ENCODE data around the gene COX7A1.

GRCh38 chr19:36106991-36107390 lies 45.3 kb downstream of the COX7A1 start:
- TF ChIP-seq CTCF (IDR thresholded peaks at IDR 0.05 in 4 of 5, conservative IDR thresholded peaks at IDR 0.05 in 1 of 5) (no peak), POLR2A (IDR thresholded peaks at IDR 0.05) (no peak)
